GM23248 (cell line): Measurements from ENCODE around the gene ZNF598. TPM values are rescaled to one million over a fixed set of nuclear protein-coding genes. Genes with fewer than 3 reads are reported as not detected.

Experiments
- DNase-seq: peaks from one replicate; pipeline ENCODE4 v3.0.0-alpha.2; 2015
- H2AFZ ChIP-seq: fragments of 200-600 bp; sonication (generic); 2 replicates; pipeline ENCODE4 v1.6.1; 2016; ENCODE audit warnings: antibody characterized with exemption
- H3F3A ChIP-seq: fragments of 200-600 bp; sonication (generic); 2 replicates; pipeline ENCODE4 v1.6.1; 2016; ENCODE audit warnings: mild to moderate bottlenecking, antibody characterized with exemption, mixed run types; ENCODE audit not compliant: insufficient read depth
- H3K27ac ChIP-seq: fragments of 200-600 bp; sonication (generic); 2 replicates; pipeline ENCODE4 v1.5.1; 2016; ENCODE audit warnings: mild to moderate bottlenecking
- H3K27me3 ChIP-seq: fragments of 200-600 bp; sonication (generic); replicated peaks from 2 replicates; pipeline ENCODE4 v1.6.1; 2016; ENCODE audit warnings: mild to moderate bottlenecking; ENCODE audit not compliant: insufficient read depth
- H3K36me3 ChIP-seq: fragments of 200-600 bp; sonication (generic); 2 replicates; pipeline ENCODE4 v1.6.1; 2016; ENCODE audit warnings: low read depth, mild to moderate bottlenecking
- H3K4me1 ChIP-seq: fragments of 200-600 bp; sonication (generic); 2 replicates; pipeline ENCODE4 v1.6.1; 2016; ENCODE audit warnings: mild to moderate bottlenecking; ENCODE audit not compliant: insufficient read depth
- H3K4me2 ChIP-seq: fragments of 200-600 bp; sonication (generic); one replicate; pipeline ENCODE4 v1.6.1; 2016; ENCODE audit warnings: mild to moderate bottlenecking; ENCODE audit not compliant: unreplicated experiment
- H3K4me3 ChIP-seq: fragments of 200-600 bp; sonication (generic); 2 replicates; pipeline ENCODE4 v1.5.1; 2016; ENCODE audit warnings: mild to moderate bottlenecking
- H3K79me2 ChIP-seq: fragments of 200-600 bp; sonication (generic); 2 replicates; pipeline ENCODE4 v1.6.1; 2016; ENCODE audit warnings: mild to moderate bottlenecking; ENCODE audit not compliant: insufficient read depth
- H3K9ac ChIP-seq: fragments of 200-600 bp; sonication (generic); 2 replicates; pipeline ENCODE4 v1.6.1; 2016; ENCODE audit warnings: mild to moderate bottlenecking
- H3K9me2 ChIP-seq: fragments of 200-600 bp; sonication (generic); 2 replicates; pipeline ENCODE4 v1.6.1; 2016; ENCODE audit warnings: mixed run types, mild to moderate bottlenecking, moderate library complexity; ENCODE audit not compliant: insufficient read depth
- H3K9me3 ChIP-seq: fragments of 200-600 bp; sonication (generic); one replicate; pipeline ENCODE4 v1.6.1; 2017; ENCODE audit warnings: low read depth
- H4K20me1 ChIP-seq: fragments of 200-600 bp; sonication (generic); 2 replicates; pipeline ENCODE4 v1.6.0; 2016; ENCODE audit not compliant: insufficient read depth
- EZH2 ChIP-seq: fragments of 200-600 bp; sonication (generic); IDR thresholded peaks from 2 replicates; pipeline ENCODE4 v1.6.1; 2018; ENCODE audit warnings: antibody characterized with exemption, mild to moderate bottlenecking; ENCODE audit not compliant: insufficient read depth, poor library complexity, severe bottlenecking
- EZH2phosphoT487 ChIP-seq: fragments of 200-600 bp; sonication (generic); IDR thresholded peaks from 2 replicates; pipeline ENCODE4 v1.6.1; 2018; ENCODE audit warnings: antibody characterized with exemption, moderate library complexity, mild to moderate bottlenecking, low read depth; ENCODE audit not compliant: insufficient read depth
- WGBS, 2 experiments: methylation state at CpG; one replicate each; pipeline ENCODE4 v1.1.6; 2015 to 2017; ENCODE audit warnings: low lambda C conversion rate in 2 of 2, low coverage in 1 of 2; ENCODE audit errors: missing lambda C conversion rate in 2 of 2; 5-methylcytosine and 5-hydroxymethylcytosine counted together
- in situ Hi-C: fragments of 300-500 bp; cut with MboI; formaldehyde crosslinking; loops from 2 replicates; pipeline ENCODE4 v1.15.0; 2020
- polyA plus RNA-seq: library from polyadenylated mRNA; unstranded; fragments of >200 nt; fragmentation: Nextera tagmentation; extraction: Ambion mirVana; gene quantifications from 2 replicates; pipeline ENCODE4 v1.2.1, GENCODE V29; 2016
- total RNA-seq: library from RNA; depleted of rRNA; stranded (reverse); fragments of >200 nt; shearing (Covaris generic); gene quantifications from 2 replicates; pipeline ENCODE4 v1.2.3, GENCODE V29; 2014

ZNF598 gene
- total and polyA plus RNA-seq, 2 experiments from 2014 or later, result 12.2 to 21.2 TPM

DNA sequence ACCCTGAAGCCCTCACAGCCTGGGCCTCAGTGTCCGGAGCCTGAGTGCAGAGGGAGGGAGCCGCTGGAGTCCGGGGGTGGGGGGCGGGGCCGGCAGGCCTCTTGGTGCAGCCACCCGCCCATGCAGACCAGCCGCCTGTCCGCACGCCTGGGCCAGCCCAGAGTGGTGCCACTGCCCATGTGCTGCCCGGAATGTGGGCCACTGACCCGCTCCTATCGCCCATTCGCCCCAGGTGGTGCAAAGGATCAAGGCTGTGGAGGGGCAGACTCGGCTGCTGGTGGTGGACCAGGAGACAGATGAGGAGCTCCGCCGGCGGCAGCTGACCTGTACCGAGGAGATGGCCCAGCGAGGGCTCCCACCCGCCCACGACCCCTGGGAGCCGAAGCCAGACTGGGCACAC lies 19.7 kb upstream of the ZNF598 start:
- no peaks in the 10 kb centered on the region for H3K9me3 ChIP-seq
- H3K4me1 ChIP-seq, result peaks cover 14% of the 10 kb centered on the region
- in situ Hi-C loops, result loop anchor here (10.0 kb wide), 1 partner anchor 115 kb away; the partner anchor contains the start of gene RAB26
- H3K4me2 ChIP-seq, result no peak overlapping the region
- no peak overlapping the region for H2AFZ ChIP-seq
- H3K9ac ChIP-seq, result no peak overlapping the region
- no peaks in the 10 kb centered on the region for H3K79me2 ChIP-seq
- 83 to 96% methylated on average over 17 to 21 of the region's 22 CpGs for WGBS, 2 experiments
- H3K4me3 ChIP-seq, result no peak overlapping the region
- H3F3A ChIP-seq, result no peaks in the 10 kb centered on the region
- no peaks in the 10 kb centered on the region for H3K27me3 ChIP-seq
- H4K20me1 ChIP-seq, result no peaks in the 10 kb centered on the region
- H3K9me2 ChIP-seq, result no peaks in the 10 kb centered on the region
- no peak overlapping the region for H3K27ac ChIP-seq
- H3K36me3 ChIP-seq, result no peaks in the 10 kb centered on the region
- TF ChIP-seq EZH2 (no peak), EZH2phosphoT487 (no peak)
- DNase-seq, result no peak

DNA sequence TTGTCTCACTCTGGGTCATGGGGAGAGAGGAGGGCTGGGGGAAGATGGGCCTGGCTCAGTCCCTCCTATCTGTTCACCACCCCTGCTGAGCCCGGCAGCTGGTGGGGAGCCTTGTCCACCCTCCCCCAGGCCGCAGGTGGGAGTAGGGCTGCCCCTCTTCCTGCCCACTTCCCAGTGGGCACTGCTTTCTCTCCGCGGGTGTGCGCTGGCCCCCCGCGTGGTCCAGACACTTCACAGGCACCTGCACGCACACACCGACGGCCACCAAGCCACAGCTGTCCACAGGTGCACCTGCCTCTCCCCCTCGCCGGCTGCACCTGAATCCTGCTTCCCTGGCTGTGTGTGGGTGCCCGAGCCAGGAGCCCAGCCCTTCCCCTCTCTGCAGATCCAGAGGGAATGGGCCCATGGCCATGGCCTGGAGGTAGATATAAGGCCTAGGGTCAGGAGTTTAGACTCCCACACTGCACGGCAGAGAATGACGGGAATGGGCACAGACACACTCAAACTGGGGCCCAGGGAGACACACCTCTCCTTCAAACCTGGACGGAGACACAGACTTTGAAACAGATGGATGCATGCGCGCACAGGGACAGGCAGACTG lies 19.1 kb upstream of the ZNF598 start:
- H3K79me2 ChIP-seq, result no peaks in the 10 kb centered on the region
- whole genome bisulfite sequencing, 2 experiments, result 85 to 88% methylated on average over 15 to 18 of the region's 18 CpGs
- in situ Hi-C loops, result loop anchor here (10.0 kb wide), 1 partner anchor 116 kb away; the partner anchor contains the start of gene RAB26
- H3K27ac ChIP-seq, result no peak overlapping the region
- H3K4me1 ChIP-seq, result peaks cover 11% of the 10 kb centered on the region
- no peak for DNase-seq
- no peaks in the 10 kb centered on the region for H4K20me1 ChIP-seq
- no peak overlapping the region for H3K4me3 ChIP-seq
- no peak overlapping the region for H3K9ac ChIP-seq
- H3K4me2 ChIP-seq, result no peak overlapping the region
- H3F3A ChIP-seq, result no peaks in the 10 kb centered on the region
- no peaks in the 10 kb centered on the region for H3K27me3 ChIP-seq
- no peaks in the 10 kb centered on the region for H3K9me2 ChIP-seq
- no peak overlapping the region for H2AFZ ChIP-seq
- TF ChIP-seq EZH2phosphoT487 (no peak), EZH2 (no peak)
- no peaks in the 10 kb centered on the region for H3K9me3 ChIP-seq
- H3K36me3 ChIP-seq, result no peaks in the 10 kb centered on the region

DNA sequence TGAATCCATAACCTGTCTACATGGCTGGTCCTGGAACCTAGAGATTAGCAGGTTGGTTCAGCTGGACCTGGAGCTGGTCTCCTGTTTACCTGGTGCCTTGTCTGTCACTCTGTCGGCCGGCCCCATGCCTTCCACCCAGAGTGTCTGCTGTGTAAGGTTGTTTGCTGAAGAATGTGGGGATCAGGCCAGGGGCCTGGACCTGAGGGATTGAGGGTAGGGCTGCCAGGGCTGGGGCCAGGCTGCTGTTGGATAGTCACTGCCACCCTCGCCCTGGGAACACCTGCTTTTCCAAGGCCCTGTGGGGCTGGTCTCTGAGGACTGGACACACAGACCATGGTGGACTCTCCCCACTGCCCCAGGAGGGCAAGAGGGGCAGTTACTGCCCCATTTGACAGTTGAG lies 18.5 kb upstream of the ZNF598 start:
- TF ChIP-seq EZH2 (no peak), EZH2phosphoT487 (no peak)
- H3K4me3 ChIP-seq, result no peak overlapping the region; the same call in 1 of the 2 replicates

DNA sequence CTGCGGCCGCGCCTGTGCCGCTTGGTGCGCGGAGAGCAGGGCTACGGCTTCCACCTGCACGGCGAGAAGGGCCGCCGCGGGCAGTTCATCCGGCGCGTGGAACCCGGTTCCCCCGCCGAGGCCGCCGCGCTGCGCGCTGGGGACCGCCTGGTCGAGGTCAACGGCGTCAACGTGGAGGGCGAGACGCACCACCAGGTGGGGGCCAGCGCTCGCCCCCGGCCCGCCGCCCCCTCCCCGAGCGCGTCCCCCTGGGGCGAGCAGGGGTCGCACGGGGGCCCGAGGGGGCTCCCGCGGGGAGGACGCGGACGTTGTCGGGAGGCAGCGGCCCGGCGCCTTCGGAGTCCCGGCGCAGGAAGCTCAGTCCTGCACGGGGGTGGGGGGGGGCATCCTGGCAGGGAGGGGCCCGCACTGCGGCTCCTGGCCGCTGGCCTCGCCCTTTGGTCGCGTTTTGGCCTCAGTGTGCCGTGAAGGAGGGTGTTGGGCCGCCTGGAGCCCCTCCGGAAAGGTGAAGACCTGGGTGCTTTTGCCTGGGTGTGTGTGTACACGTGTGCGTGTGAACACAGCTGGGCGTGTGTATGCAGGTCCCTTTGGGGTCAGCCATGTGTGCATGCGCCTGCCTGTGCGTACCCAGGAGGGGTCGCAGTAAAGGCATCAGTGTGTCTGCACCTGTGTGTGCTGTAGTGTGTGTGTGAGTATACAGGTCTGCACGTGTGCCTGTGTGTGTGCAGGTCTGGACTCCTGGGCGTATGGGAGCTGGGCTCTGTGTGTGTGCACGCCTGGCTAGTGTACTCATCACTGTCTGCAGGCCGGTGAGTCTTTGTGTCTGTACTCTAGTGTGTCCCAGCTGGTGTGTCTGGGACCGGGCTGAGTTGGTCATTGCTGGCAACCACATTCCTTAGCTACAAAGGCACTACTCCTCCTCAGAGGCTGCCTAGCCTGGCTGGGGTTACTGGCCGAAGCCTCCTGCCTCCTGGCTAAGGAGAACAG lies 17.7 kb upstream of the ZNF598 start:
- Histone ChIP-seq H3K4me2 (peak overlapping the region; percentile 77), H3K9ac (peak overlapping the region; percentile 46), H3F3A (no peaks in the 10 kb centered on the region), H2AFZ (peak overlapping the region; percentile 61), H3K9me2 (no peaks in the 10 kb centered on the region), H3K79me2 (no peaks in the 10 kb centered on the region), H3K9me3 (no peaks in the 10 kb centered on the region), H3K4me3 (peak overlapping the region; percentile 73), H3K36me3 (no peaks in the 10 kb centered on the region), H3K4me1 (no peaks in the 10 kb centered on the region), H4K20me1 (no peaks in the 10 kb centered on the region), H3K27ac (no peak overlapping the region), H3K27me3 (no peaks in the 10 kb centered on the region)
- TF ChIP-seq EZH2phosphoT487, result no peak
- no peak for TF ChIP-seq EZH2
- DNase-seq, result peak; percentile 72
- in situ Hi-C loops, result loop anchor here (10.0 kb wide), 1 partner anchor 117 kb away; the partner anchor contains the start of gene RAB26
- WGBS, 2 experiments, result 8 to 11% methylated on average over 28 to 41 of the region's 76 CpGs

More for the DNA sequence above, 18.5 kb upstream of the ZNF598 start:
- no peak for DNase-seq
- Histone ChIP-seq H3F3A (no peaks in the 10 kb centered on the region), H4K20me1 (no peaks in the 10 kb centered on the region), H3K9me3 (no peaks in the 10 kb centered on the region), H3K4me1 (peaks cover 6% of the 10 kb centered on the region), H3K27me3 (no peaks in the 10 kb centered on the region), H3K9ac (no peak overlapping the region), H3K27ac (no peak overlapping the region), H3K4me2 (no peak overlapping the region), H2AFZ (no peak overlapping the region), H3K9me2 (no peaks in the 10 kb centered on the region), H3K79me2 (no peaks in the 10 kb centered on the region), H3K36me3 (no peaks in the 10 kb centered on the region)
- WGBS, 2 experiments, result 98% methylated on average over 3 of the region's 3 CpGs
- in situ Hi-C loops, result loop anchor here (10.0 kb wide), 1 partner anchor 117 kb away; the partner anchor contains the start of gene RAB26
